GM18511 (cell line): ENCODE results near the gene PRR5L.

Experiments
- ATAC-seq: cut with Tn5 transposase; IDR thresholded peaks from one replicate; pipeline ENCODE4 v1.9.1; 2021; ENCODE audit warnings: mild to moderate bottlenecking, moderate library complexity; ENCODE audit not compliant: unreplicated experiment

PRR5L gene

GRCh38 chr11:36278531-36279282 lies 17.4 kb upstream of the PRR5L start:
- ATAC-seq: no peak

DNA sequence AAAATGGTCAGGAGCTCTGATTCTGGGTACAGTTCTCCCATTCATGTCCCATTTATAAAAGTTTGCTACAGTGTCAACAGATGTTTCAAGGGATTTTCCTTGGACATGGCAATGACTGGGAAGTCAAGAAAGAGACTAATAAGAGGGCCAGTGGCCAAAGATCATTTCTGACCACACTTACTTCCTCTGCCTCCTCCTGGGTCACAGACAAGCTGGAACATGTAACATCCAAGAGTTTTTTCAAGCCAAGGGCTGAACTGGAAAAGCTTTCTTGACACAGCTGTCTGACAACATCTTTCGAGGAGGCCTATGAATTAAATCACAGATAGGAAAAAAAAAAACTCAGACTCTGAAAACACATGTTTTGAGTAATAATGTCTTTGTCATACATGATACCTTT lies 15.6 kb upstream of the PRR5L start:
- ATAC-seq: no peak

DNA sequence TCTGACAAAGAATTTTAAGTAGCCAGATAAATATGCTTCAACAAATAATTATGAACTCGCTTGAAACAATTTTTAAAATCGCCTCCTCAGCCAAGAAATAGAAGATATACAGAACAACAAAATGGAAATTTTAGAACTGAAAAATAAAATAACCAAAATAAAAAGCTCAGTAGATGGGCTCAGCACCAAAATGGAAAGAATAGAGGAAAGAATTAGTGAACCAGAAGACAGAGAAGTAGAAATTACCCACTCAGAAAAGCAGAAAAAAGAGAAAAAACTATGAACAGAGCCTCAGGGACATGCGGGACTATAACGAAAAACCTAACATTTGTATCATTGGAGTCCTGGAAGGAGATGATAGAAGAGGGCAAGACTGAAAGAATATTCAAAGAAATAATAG lies 14.2 kb upstream of the PRR5L start:
- no peak for ATAC-seq

- no peak for ATAC-seq
Observed at GRCh38 chr11:36282926-36283325, 13.2 kb upstream of the PRR5L start.

GRCh38 chr11:36288442-36289225 lies 7.5 kb upstream of the PRR5L start:
- peak; percentile 13 for ATAC-seq

GRCh38 chr11:36289226-36289852 lies 6.7 kb upstream of the PRR5L start, which contains the start of gene COMMD9:
COMMD9 (minus strand) TSS chr11:36289424; CDS start chr11:36289412, 12 bp downstream.
- peak; percentile 100 for ATAC-seq

DNA sequence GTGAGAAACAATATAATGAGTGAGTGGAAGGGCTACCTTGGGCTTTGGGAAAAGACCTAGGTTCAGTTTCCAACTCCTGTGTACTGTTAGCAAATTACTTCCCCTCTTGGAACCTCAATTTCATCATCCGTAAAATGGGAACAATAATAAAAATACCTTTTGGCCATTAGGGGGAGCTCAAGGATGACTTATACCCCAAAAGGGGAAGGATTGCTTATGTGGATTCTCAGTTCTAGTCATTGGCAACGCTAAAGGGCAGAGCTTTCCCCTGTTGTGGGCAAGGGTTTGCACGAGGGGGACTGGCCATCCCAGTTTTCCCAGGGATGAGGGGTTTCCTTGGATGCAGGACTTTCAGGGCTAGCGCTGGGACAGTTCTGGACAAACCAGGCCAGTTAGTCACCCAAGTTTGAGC lies 3.8 kb upstream of the PRR5L start:
- ATAC-seq: no peak

DNA sequence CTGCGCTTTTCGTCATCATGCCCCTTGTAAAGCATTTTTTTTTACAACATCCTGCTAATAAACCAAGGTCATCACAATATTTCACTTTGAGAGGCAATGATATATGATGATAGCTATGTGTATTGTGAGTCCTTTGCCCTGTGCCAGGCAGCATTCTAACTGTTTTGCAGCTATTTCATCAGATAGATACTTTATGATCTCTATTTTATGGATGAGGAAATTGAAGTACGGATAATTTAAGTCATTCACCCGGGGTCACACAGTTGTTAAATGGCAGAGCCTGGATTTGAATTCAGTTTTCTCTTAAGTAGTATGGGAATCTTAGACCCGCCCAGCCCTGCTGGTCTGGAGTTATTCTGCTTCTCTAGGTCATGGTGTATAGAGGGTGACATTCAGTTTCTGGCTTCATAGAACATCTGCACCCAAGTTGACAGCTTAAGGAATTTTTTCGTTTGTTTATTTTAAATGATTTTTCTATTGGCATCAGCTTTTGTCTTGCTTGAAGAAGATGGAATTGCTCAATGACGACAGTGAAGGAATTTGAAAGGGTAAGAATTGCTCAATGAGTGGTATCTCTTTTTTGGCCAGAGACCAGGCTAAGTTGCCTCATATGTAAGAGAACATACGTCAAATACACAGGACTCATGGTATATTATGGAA lies 926 bp downstream of the PRR5L start:
- ATAC-seq: no peak

DNA sequence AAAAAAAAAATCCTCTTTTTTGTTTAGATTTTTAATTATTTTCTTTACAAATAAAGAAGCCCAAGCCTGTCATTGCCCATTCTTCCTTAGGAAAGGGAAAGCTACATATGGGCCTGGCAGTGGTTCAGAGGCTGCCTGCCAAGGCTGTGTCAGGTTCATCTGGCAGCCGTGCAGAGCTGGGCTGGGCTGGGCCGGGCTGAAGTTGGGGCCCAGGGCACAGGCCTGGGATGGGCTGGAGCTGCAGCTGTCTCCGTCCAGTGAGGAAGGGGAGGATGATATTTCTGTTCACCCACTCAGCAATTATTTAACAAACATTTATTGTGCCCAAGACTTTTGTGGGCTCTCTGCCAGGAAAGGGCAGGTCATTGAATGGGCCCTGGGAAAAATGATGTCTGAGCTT lies 4.6 kb downstream of the PRR5L start:
- no peak for ATAC-seq

DNA sequence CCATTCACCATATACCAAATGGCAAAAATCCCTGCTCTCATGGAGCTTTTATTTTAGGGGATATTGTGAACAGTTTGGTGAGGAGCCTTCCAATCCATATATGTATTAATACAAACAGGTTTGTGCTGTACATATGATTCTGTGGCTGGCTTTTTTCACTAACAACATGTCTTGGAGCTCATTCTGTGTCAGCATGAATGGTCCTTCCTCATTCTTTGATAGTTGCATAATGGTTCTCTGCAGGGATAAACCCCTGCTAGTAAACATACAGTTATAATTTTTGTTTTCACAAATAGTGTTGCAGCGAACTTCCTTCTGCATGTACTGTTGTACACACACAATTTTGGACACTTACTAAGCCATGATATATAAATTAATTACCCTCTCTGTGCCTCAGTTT lies 8.3 kb downstream of the PRR5L start:
- no peak for ATAC-seq

GRCh38 chr11:36305047-36305446 lies 9.0 kb downstream of the PRR5L start:
- ATAC-seq: no peak

DNA sequence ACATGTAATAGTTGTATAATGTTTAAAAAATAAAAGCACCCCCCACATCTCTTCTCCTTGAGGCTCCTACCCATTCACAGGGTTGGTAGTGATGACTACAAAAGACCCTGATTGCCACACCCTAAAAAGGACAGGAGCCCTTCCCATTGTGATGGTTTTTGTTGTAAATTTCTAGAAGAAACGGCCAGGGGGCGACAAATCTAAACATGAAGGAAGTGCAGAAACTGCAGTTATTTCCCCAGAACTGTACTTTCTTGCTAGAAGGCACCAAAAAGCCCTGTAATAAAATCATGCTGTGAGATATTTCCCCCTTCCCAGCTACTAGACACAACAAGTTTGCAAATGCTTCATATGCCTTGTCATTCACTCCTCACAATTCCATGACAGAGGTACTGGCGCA lies 10.8 kb downstream of the PRR5L start:
- ATAC-seq: peak; percentile 70

DNA sequence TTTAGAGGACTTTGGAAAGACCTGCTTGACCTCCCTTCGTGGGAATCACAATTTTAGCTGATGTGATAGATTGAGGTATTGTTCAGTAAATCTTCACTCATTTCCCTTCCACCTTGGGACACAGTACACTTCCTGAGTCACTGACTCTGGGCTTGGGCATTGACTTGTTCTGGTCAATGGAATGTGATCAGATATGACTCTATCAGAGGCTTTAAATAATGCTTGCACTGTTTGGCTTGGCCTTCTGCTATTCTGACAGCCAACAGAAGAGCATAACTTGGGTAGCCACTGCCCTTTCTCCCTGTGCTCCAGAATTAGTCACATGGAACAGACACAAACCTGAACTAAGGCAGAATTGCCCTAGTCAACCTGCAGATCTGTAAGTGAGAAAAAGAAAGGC lies 12.5 kb downstream of the PRR5L start:
- no peak for ATAC-seq

DNA sequence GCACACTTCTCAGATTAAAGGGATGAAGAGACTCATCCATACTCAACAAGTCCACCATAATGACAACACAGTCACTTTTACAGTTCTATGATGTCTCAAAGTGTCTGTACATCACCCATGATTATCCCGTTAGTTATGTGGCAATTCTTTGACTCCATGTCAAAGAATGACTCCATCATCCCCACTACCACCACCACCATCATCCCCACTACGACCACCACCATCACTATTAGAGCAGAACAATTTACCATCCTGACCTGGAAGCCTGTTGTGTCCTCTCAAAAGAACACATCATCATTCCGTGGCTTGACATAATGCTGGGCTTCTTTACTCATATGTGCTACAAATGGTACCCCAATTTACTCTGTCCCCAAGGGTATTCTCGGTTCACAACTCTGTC lies 13.7 kb downstream of the PRR5L start:
- ATAC-seq: no peak

DNA sequence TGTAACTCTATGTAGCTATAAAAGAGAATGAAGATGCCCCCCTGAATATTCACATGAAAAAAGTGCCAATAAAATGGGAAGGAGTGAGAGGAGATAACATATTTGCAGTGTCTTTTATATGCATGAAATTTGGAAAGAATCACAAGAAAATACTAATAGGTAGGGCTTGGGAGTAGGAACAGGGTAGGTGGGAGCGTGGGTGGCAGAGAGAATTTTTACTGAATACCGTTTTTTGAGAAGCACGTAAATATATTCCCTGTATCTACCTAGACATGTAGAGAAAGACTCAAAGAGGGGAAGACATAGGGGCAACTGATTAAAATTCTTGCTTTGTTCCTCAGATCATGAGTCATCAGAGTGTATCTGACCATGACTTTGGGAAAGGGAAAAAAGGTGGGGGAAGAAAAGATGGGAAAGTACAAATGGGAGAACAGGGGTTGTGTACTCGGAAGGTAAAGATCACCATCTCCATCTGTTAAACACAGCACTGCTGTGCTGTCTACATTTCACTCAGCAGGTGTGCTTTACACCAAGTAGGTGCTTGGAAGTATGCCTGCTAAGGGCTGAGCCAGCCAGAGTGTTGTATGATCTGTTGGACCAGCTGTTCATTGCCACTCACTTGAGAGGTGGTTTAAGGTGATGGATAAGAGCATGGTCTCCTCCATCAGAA lies 16.0 kb downstream of the PRR5L start:
- ATAC-seq: peak; percentile 23

DNA sequence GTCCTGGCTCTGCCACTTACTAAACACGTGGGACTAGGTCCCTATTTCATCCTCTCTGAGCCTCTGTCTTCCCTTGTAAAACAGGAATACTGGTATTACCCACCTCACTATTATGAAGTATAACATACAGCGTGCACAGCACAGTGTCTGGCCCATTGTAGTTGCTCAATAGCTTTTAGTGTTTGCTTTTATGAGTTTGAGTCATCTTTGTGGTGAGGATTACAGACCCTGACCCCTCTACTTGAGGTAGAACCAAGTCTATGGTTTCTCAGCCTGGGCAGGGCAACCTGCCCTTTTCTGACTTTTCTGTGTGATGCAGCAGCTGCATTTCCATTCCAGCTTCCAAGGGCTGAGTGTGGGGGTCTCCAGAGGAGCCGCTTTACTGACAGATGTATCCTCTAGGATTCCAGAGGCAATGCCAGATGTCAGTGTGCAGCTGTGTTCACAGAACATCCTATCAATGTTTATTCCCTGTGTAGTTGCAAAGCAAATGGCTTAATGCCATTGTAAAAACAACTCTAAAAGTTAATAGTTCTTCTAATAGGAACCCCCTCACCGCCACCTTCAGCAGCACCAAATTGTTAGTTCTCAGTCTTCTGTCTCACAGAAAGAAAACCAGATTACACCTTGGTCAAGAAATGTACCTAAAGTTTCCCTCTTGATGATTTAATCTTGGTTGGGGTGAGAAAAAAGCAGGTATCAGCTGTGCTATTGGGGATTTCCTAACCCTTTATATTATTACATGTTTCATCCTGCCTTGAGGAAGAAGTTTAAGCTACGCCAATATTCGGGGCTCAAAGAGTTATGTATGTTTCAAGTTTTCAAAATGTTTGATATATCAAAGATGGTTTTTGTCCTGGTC lies 16.8 kb downstream of the PRR5L start:
- peak; percentile 34 for ATAC-seq

- peak; percentile 73 for ATAC-seq
Observed at GRCh38 chr11:36313750-36314433, 17.8 kb downstream of the PRR5L start.

- no peak for ATAC-seq
Observed at GRCh38 chr11:36314434-36314767, 18.3 kb downstream of the PRR5L start.

DNA sequence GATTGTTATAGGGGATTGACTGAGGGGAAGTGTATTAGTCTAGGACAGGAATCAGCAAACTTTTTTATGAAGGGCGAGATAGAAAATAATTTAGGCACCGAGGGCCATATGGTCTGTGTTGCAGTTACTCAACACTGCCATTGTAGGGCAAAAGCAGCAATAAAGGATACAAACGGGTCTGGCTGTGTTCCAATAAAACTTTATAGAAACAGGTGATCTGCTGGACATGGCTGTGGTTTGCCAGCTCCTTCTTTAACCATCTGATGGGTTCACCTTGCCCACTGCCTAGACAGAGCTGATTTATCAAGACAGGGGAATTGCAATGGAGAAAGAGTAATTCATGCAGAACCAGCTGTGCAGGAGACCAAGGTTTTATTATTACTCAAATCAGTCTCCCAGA lies 20.0 kb downstream of the PRR5L start:
- no peak for ATAC-seq
